LNCaP clone FGC (cell line): Measurements from ENCODE around the gene OSGIN1.

ENCODE experiments used
- DNase-seq: peaks from one replicate; pipeline ENCODE4 v3.0.0-alpha.2; 2011; ENCODE audit warnings: low read depth
- H3K4me3 ChIP-seq: 2 replicates; pipeline ENCODE4 v1.5.1; 2011; ENCODE audit warnings: mild to moderate bottlenecking, low read depth, low read length, control low read depth
- CTCF ChIP-seq: IDR thresholded peaks from 2 replicates; pipeline ENCODE4 v1.5.1; 2012; ENCODE audit warnings: mild to moderate bottlenecking; ENCODE audit not compliant: control insufficient read depth, insufficient read depth; ENCODE audit errors: extremely low read depth

OSGIN1 gene

GRCh38 chr16:84009282-84009681 is 56.2 kb downstream of the OSGIN1 start:
- no peak for DNase-seq
- H3K4me3 ChIP-seq: no peak overlapping the region
- TF ChIP-seq CTCF: no peak

- H3K4me3 ChIP-seq: no peak overlapping the region
- DNase-seq: peak; percentile 97
- no peak for TF ChIP-seq CTCF
Observed at GRCh38 chr16:84013787-84014569, 60.9 kb downstream of the OSGIN1 start.

- no peak overlapping the region for H3K4me3 ChIP-seq
- TF ChIP-seq CTCF: no peak
- no peak for DNase-seq
Observed at GRCh38 chr16:84014570-84015327, 61.7 kb downstream of the OSGIN1 start.

- no peak for TF ChIP-seq CTCF
- no peak for DNase-seq
- H3K4me3 ChIP-seq: no peak overlapping the region
Observed at GRCh38 chr16:84015399-84015798, 62.4 kb downstream of the OSGIN1 start.
